Gastrocnemius medialis (tissue), 4 donors: ENCODE results near the gene LRRK1.

Experiments
- POLR2A ChIP-seq, 2 donors: fragments of 450-650 bp; IDR thresholded peaks; one replicate each; pipeline ENCODE4 v1.6.1; 2017; ENCODE audit warnings: antibody characterized with exemption in 2 of 2, mild to moderate bottlenecking in 2 of 2, moderate library complexity in 2 of 2
- TF ChIP-seq, protein P1 (sequence below), 5 experiments: fragments of 450-650 bp in 3 of 5; fragments of 200-600 bp in 2 of 5; sonication (generic) in 2 of 5; IDR thresholded peaks in 4 of 5; conservative IDR thresholded peaks in 1 of 5; 1 replicate in 4 of 5; 2 replicates in 1 of 5; pipeline ENCODE4 v1.5.1; 2016 to 2019; ENCODE audit warnings: antibody characterized with exemption in 5 of 5, mild to moderate bottlenecking in 3 of 5, moderate library complexity in 3 of 5

DNA sequence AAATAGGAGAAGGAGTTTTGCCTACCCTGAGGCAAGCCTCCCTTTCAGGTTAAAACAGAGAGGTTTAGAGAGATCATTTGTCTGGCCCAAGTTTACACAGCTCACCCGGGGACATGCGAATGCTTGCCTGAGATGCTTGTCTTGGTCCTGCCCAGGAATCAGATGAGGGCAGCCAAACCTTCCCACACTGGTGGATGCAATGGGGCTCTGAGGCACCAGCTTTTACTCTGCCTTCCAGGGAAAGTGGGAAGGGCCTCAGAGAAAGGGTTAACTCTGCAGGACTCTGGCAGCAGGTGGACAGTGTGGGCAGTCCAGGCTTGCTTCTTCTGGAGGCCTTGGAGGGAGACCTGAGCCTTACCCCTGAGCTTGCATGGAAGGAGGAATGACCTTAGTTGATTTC lies 90.0 kb downstream of the LRRK1 start:
- TF ChIP-seq, protein P1, sequence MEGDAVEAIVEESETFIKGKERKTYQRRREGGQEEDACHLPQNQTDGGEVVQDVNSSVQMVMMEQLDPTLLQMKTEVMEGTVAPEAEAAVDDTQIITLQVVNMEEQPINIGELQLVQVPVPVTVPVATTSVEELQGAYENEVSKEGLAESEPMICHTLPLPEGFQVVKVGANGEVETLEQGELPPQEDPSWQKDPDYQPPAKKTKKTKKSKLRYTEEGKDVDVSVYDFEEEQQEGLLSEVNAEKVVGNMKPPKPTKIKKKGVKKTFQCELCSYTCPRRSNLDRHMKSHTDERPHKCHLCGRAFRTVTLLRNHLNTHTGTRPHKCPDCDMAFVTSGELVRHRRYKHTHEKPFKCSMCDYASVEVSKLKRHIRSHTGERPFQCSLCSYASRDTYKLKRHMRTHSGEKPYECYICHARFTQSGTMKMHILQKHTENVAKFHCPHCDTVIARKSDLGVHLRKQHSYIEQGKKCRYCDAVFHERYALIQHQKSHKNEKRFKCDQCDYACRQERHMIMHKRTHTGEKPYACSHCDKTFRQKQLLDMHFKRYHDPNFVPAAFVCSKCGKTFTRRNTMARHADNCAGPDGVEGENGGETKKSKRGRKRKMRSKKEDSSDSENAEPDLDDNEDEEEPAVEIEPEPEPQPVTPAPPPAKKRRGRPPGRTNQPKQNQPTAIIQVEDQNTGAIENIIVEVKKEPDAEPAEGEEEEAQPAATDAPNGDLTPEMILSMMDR (IDR thresholded peaks at IDR 0.05 in 4 of 5, conservative IDR thresholded peaks at IDR 0.05 in 1 of 5), result no peak
- TF ChIP-seq POLR2A (IDR thresholded peaks at IDR 0.05), result no peak
